HFFc6 (cell line): ENCODE measurements around the gene RCC2. TPM values are rescaled to one million over a fixed set of nuclear protein-coding genes. Genes with fewer than 3 reads are reported as not detected.

ENCODE experiments used
- DNase-seq: peaks from one replicate; pipeline ENCODE4 v3.0.0-alpha.2; 2018
- H3K27ac Mint-ChIP-seq: 2 replicates; pipeline ENCODE4 v1.8.0; 2020; ENCODE audit warnings: mild to moderate bottlenecking, mixed read lengths
- H3K27me3 Mint-ChIP-seq: 2 replicates; pipeline ENCODE4 v1.8.0; 2021; ENCODE audit warnings: mild to moderate bottlenecking, moderate library complexity, mixed read lengths; ENCODE audit not compliant: insufficient read depth
- H3K36me3 Mint-ChIP-seq: 2 replicates; pipeline ENCODE4 v1.8.0; 2021; ENCODE audit warnings: low read depth, mixed read lengths
- H3K4me1 Mint-ChIP-seq: 2 replicates; pipeline ENCODE4 v1.8.0; 2020; ENCODE audit warnings: low read depth, mixed read lengths
- H3K4me3 Mint-ChIP-seq: 2 replicates; pipeline ENCODE4 v1.8.0; 2020; ENCODE audit warnings: mild to moderate bottlenecking, moderate library complexity, mixed read lengths
- H3K9me3 Mint-ChIP-seq: 2 replicates; pipeline ENCODE4 v1.8.0; 2020; ENCODE audit warnings: mild to moderate bottlenecking, mixed read lengths
- CTCF ChIP-seq: fragments of 200-600 bp; sonication (generic); IDR thresholded peaks from 2 replicates; pipeline ENCODE4 v1.5.0; 2021; ENCODE audit warnings: antibody characterized with exemption, mild to moderate bottlenecking
- total RNA-seq, 6 experiments: library from RNA; stranded (reverse); fragmentation: NEBNext Ultra II Directional; extraction: Animal tissue kit (Norgen Biotek cat#: 25700); gene quantifications; 2 replicates in 1 of 6; 3 replicates in 5 of 6; pipeline ENCODE4 v1.2.3, GENCODE V29; 2021

Gene RCC2
- total RNA-seq, 6 experiments from 2014 or later = 36.0 to 43.8 (median 38.0) TPM

GRCh38 chr1:17397910-17398695 lies 41.4 kb downstream of the RCC2 start:
- DNase-seq = no peak
- H3K27me3 Mint-ChIP-seq = peaks cover 26% of the 10 kb centered on the region
- no peak for TF ChIP-seq CTCF
- no peaks in the 10 kb centered on the region for H3K9me3 Mint-ChIP-seq
- no peak overlapping the region for H3K4me3 Mint-ChIP-seq
- H3K4me1 Mint-ChIP-seq = no peaks in the 10 kb centered on the region
- H3K36me3 Mint-ChIP-seq = no peaks in the 10 kb centered on the region
- no peak overlapping the region for H3K27ac Mint-ChIP-seq

DNA sequence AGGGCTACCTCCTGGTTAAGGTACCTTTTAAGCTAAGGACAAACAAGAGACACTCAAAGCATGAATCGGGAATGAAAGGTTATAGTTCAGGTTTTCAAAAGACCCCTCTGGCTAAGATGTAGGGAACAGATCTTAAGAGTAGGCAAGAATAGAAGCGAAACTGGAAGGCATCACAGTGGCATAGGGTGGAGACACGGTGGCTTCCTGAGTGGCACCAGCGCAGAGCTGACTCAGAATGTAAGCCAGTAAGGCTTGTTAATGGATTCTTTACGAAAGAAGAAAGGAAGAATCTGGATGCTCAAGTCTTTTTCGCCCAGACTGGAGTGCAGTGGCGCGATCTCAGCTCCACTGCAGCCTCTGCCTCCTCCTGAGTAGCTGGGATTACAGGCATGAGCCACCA lies 46.2 kb downstream of the RCC2 start:
- Mint-ChIP-seq H3K4me1 (no peaks in the 10 kb centered on the region), H3K36me3 (no peaks in the 10 kb centered on the region), H3K27me3 (peaks cover 44% of the 10 kb centered on the region), H3K4me3 (no peak overlapping the region), H3K9me3 (no peaks in the 10 kb centered on the region), H3K27ac (no peak overlapping the region)
- no peak for DNase-seq
- no peak for TF ChIP-seq CTCF

DNA sequence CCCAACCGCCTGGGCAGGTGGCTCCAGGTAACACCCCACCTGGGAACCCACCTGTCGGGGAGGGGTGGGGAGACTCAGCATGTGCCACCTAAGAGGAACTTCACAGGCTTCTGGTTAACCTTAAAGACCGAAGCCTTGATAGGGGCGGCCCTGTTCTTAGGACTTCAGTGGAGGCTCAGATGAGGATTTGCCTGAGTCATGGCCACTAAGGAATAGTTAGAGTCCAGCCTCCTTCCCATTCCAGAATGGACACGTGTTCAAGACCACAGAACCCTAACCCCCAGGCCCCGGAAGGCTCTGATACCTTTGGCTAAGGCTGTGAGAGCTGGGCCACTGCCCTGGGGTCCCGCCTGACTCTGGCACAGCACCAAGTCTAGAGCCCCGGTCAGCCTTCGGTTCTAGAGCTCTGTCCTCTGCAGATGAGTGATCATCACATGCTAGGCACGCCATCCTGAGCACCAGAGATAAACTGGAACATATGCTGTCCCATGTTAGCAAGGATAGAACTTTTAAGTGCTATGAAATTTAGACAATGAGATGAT lies 47.2 kb downstream of the RCC2 start:
- Mint-ChIP-seq H3K4me3 (no peak overlapping the region), H3K27ac (no peak overlapping the region), H3K9me3 (no peaks in the 10 kb centered on the region), H3K4me1 (no peaks in the 10 kb centered on the region), H3K27me3 (peaks cover 52% of the 10 kb centered on the region), H3K36me3 (no peaks in the 10 kb centered on the region)
- DNase-seq = no peak
- TF ChIP-seq CTCF = no peak

GRCh38 chr1:17381161-17381560 lies 58.3 kb downstream of the RCC2 start:
- no peak for TF ChIP-seq CTCF
- no peaks in the 10 kb centered on the region for H3K36me3 Mint-ChIP-seq
- no peaks in the 10 kb centered on the region for H3K9me3 Mint-ChIP-seq
- H3K4me3 Mint-ChIP-seq = no peak overlapping the region
- no peak for DNase-seq
- no peaks in the 10 kb centered on the region for H3K4me1 Mint-ChIP-seq
- H3K27me3 Mint-ChIP-seq = peaks cover 60% of the 10 kb centered on the region
- no peak overlapping the region for H3K27ac Mint-ChIP-seq

DNA sequence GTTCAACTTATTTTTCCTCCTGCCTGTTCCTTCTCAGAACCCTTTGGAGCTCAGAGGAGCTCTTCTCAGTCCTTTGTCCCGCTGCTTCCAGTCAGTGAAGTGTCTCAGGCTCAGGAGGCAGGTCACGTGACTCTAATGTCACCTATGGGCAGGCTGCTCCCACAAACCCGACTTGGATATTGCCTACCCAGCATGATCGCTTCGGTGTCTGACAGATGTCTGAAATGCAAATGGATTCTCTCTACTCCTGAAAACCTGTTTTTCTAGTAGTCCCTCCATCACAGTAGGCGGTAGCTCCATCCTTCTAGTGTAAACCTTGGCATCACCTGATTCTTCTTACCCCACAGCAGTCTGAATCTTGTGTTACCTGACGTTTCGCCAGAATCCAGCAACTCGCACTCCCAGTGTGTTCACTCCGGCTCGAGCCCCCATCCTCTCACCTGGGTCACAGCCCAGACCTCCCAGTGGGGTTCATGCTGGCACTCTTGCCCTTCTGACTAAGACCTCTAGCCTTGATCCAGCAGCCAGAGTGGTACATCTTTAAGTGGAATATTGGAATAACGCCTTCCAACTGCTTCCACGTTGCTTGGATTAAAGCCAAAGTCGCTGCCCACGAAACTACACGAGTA lies 62.0 kb downstream of the RCC2 start:
- H3K4me3 Mint-ChIP-seq = no peak overlapping the region
- no peak overlapping the region for H3K27ac Mint-ChIP-seq

More for the DNA sequence above, 62.0 kb downstream of the RCC2 start:
- Mint-ChIP-seq H3K27me3 (peaks cover 55% of the 10 kb centered on the region), H3K36me3 (no peaks in the 10 kb centered on the region), H3K4me1 (no peaks in the 10 kb centered on the region), H3K9me3 (no peaks in the 10 kb centered on the region)
- TF ChIP-seq CTCF = no peak
- no peak for DNase-seq
